ENCODE results near the gene SLC6A13. TPM values are rescaled to one million over a fixed set of nuclear protein-coding genes. Genes with fewer than 3 reads are reported as not detected.

The SLC6A13 gene
- total RNA-seq, 2 experiments from 2014 or later = 0.09 TPM; not detected in 1

- POLR2A ChIA-PET = no interaction called here
- H3K4me2 ChIP-seq (ENCODE audit: low read length) = no peak overlapping the region
- CTCF ChIA-PET (ENCODE audit: unreplicated experiment) = no interaction called here
- H3K9me2 ChIP-seq (ENCODE audit: insufficient read depth, low read length) = no peaks in the 10 kb centered on the region
- no TSS peak for BruUV-seq (replicated peaks)
- no peak overlapping the region for H3K27ac ChIP-seq (ENCODE audit: low read depth, low read length, poor library complexity, severe bottlenecking)
- no peak for DNase-seq (ENCODE audit: low spot score)
- TF ChIP-seq EZH2phosphoT487 (IDR thresholded peaks at IDR 0.05; ENCODE audit: borderline replicate concordance, low read depth, low read length) (no peak), CTCF (conservative IDR thresholded peaks at IDR 0.05; ENCODE audit: low read length) (no peak)
- H3K36me3 ChIP-seq (ENCODE audit: insufficient read depth, low read length) = no peaks in the 10 kb centered on the region
- no peaks in the 10 kb centered on the region for H3K9me3 ChIP-seq (ENCODE audit: low read length)
- H3K4me1 ChIP-seq (ENCODE audit: insufficient read depth, low read length, poor library complexity, severe bottlenecking) = no peaks in the 10 kb centered on the region
- H3K79me2 ChIP-seq (ENCODE audit: insufficient read depth, low read depth, low read length) = no peaks in the 10 kb centered on the region
- H2AFZ ChIP-seq (ENCODE audit: low read length) = no peak overlapping the region
- no peak overlapping the region for H3K4me3 ChIP-seq (ENCODE audit: low read depth, low read length, poor library complexity, severe bottlenecking)
- intact Hi-C loops (cut with micrococcal nuclease; ENCODE audit: unreplicated experiment) = no loop called here
- no peaks in the 10 kb centered on the region for H4K20me1 ChIP-seq (ENCODE audit: insufficient read depth, low read length)
Measured at GRCh38 chr12:182381-182892, 80.2 kb downstream of the SLC6A13 start.

- no TSS peak for BruUV-seq (replicated peaks)
- H3K9me3 ChIP-seq (ENCODE audit: low read length) = no peaks in the 10 kb centered on the region
- no peak overlapping the region for H3K27ac ChIP-seq (ENCODE audit: low read depth, low read length, poor library complexity, severe bottlenecking)
- no peaks in the 10 kb centered on the region for H3K4me1 ChIP-seq (ENCODE audit: insufficient read depth, low read length, poor library complexity, severe bottlenecking)
- DNase-seq (ENCODE audit: low spot score) = no peak
- ChIA-PET POLR2A (no interaction called here), CTCF (ENCODE audit: unreplicated experiment) (no interaction called here)
- no peak overlapping the region for H2AFZ ChIP-seq (ENCODE audit: low read length)
- H3K36me3 ChIP-seq (ENCODE audit: insufficient read depth, low read length) = no peaks in the 10 kb centered on the region
- intact Hi-C loops (cut with micrococcal nuclease; ENCODE audit: unreplicated experiment) = no loop called here
- H4K20me1 ChIP-seq (ENCODE audit: insufficient read depth, low read length) = no peaks in the 10 kb centered on the region
- no peak overlapping the region for H3K4me3 ChIP-seq (ENCODE audit: low read depth, low read length, poor library complexity, severe bottlenecking)
- no peaks in the 10 kb centered on the region for H3K79me2 ChIP-seq (ENCODE audit: insufficient read depth, low read depth, low read length)
- H3K9me2 ChIP-seq (ENCODE audit: insufficient read depth, low read length) = no peaks in the 10 kb centered on the region
- H3K4me2 ChIP-seq (ENCODE audit: low read length) = no peak overlapping the region
- TF ChIP-seq EZH2phosphoT487 (IDR thresholded peaks at IDR 0.05; ENCODE audit: borderline replicate concordance, low read depth, low read length) (no peak), CTCF (conservative IDR thresholded peaks at IDR 0.05; ENCODE audit: low read length) (no peak)
Measured at GRCh38 chr12:181921-182320, 80.7 kb downstream of the SLC6A13 start.

- Histone ChIP-seq H3K4me2 (ENCODE audit: low read length) (no peak overlapping the region), H3K79me2 (ENCODE audit: insufficient read depth, low read depth, low read length) (no peaks in the 10 kb centered on the region), H3K4me3 (ENCODE audit: low read depth, low read length, poor library complexity, severe bottlenecking) (no peak overlapping the region), H4K20me1 (ENCODE audit: insufficient read depth, low read length) (no peaks in the 10 kb centered on the region), H3K4me1 (ENCODE audit: insufficient read depth, low read length, poor library complexity, severe bottlenecking) (no peaks in the 10 kb centered on the region), H3K9me2 (ENCODE audit: insufficient read depth, low read length) (no peaks in the 10 kb centered on the region), H3K36me3 (ENCODE audit: insufficient read depth, low read length) (no peaks in the 10 kb centered on the region), H2AFZ (ENCODE audit: low read length) (no peak overlapping the region), H3K27ac (ENCODE audit: low read depth, low read length, poor library complexity, severe bottlenecking) (no peak overlapping the region), H3K9me3 (ENCODE audit: low read length) (no peaks in the 10 kb centered on the region)
- TF ChIP-seq EZH2phosphoT487 (IDR thresholded peaks at IDR 0.05; ENCODE audit: borderline replicate concordance, low read depth, low read length) (no peak), CTCF (conservative IDR thresholded peaks at IDR 0.05; ENCODE audit: low read length) (no peak)
- CTCF ChIA-PET (ENCODE audit: unreplicated experiment) = no interaction called here
- POLR2A ChIA-PET = no interaction called here
- DNase-seq (ENCODE audit: low spot score) = no peak
- no TSS peak for BruUV-seq (replicated peaks)
- intact Hi-C loops (cut with micrococcal nuclease; ENCODE audit: unreplicated experiment) = no loop called here
Measured at GRCh38 chr12:180445-180844, 82.2 kb downstream of the SLC6A13 start.

Data from OCI-LY7 (cell line).